UCSD-AML1 (cell line): ENCODE data around the gene PCBP1.
"Not testable (repeated sequence)": the region's sequence is repeated elsewhere in the genome, so short reads cannot be mapped to it uniquely, and the experiment has no call there.

Experiments
- DNase-seq: peaks from one replicate; lab custom pipeline; 2025; ENCODE audit not compliant: unreplicated experiment; lab: John Stamatoyannopoulos, UW

PCBP1 gene

DNA sequence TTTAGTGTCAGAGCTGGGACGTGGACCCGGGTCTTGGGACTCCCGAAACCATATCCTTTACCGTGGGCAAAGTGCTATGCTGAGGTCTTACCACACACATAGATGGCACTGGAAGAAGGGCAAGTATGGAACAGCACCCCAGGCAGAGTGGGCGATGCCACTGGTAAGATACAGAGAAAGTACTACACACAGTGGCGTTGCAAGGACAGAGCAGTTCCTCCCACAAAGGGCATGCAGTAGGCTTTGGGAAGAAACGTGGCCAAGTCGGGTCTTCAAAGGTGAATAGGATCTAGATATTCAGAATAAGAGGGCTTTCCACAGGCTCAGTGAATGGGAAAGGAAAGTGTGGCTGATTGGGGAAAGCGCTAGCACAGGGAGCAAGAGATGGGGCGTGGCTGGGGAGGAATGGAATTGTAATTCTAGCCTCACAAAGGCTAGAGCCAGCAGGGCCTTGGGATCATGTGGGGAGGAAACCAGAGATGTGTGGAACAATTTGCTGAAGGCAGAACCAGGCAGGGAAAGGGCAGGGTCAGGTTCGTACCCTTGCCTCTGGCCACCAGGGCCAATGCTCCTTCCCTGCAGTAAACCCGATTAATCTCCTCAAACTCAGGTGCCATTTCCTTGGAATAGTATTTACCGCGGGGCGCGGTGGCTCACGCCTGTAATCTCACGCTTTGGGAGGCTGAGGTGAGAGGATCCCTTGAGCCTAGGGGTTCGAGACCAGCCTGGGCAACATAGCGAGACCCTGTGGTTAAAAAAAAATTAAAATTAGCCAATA lies 36.0 kb downstream of the PCBP1 start:
- DNase-seq, result peak; percentile 63

DNA sequence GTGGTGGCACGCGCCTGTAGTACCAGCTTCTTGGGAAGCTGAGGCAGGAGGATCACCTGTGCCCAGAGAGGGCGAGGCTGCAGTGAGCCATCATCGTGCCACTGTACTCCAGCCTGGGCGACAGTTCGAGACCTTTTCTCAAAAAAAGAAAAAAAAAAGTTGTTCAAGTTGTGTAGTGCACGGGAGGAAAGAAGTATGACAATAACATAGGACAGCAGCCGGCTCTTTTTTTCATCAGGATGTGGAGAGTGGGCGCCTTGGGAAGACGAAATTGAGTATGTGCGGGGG lies 36.5 kb downstream of the PCBP1 start:
- no peak for DNase-seq

- DNase-seq, result peak; percentile 62
Observed at GRCh38 chr2:70124983-70125480, 37.8 kb downstream of the PCBP1 start.

GRCh38 chr2:70125498-70125898 lies 38.2 kb downstream of the PCBP1 start:
- no peak for DNase-seq

- DNase-seq, result no peak
Observed at GRCh38 chr2:70126413-70126812, 39.1 kb downstream of the PCBP1 start.

DNA sequence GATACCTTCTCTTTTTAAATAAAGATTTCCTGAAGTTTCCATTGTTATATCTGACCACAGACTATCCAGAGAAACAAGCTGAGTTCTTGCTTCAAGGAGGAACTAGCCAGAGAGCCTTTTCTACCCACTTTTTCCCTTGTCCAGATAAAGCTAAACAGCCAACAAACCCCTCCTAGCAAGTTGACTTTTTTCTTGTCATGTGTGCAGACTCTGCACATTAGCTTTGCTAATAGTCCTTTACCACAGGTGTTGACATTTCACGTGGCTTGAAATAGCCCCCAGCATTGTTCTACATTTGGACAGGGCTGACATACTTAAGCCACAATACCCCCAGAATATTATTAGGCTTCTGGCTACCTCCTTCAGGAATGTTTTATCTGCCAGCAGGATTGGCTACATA lies 40.7 kb downstream of the PCBP1 start:
- no peak for DNase-seq

DNA sequence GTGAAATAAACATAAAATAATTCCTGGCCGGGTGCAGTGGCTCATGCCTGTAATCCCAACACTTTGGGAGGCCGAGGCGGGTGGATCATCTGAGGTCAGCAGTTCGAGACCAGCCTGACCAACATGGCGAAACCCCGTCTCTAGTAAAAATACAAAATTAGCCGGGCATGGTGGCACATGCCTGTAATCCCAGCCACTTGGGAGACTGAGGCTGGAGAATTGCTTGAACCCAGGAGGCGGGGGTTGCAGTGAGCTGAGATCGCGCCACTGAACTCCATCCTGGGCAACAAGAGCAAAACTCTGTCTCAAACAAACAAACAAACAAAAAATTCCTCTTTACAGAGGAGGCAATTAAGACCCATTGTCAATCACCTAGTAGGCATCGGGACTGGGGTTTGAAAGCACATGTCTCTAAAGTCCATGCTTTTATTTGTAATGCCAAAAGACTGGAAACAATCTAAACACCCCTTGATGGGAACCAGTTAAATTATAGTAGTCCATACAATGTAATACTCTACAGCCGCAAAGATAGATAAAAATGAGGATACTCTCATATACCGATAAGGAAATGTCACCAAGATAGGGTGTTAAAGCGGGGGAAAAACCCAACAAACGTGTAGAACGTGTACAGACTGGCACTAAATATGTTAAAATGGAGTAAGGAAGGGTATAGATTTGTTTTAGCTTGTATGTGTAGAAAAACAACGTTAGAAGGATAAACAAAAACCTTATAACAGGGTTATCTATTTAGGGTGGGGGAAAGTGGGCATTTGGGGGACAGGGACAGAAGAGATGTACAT lies 44.3 kb downstream of the PCBP1 start:
- DNase-seq, result not testable (repeated sequence)

- DNase-seq, result peak; percentile 38
Observed at GRCh38 chr2:70132244-70133126, 45.2 kb downstream of the PCBP1 start.

DNA sequence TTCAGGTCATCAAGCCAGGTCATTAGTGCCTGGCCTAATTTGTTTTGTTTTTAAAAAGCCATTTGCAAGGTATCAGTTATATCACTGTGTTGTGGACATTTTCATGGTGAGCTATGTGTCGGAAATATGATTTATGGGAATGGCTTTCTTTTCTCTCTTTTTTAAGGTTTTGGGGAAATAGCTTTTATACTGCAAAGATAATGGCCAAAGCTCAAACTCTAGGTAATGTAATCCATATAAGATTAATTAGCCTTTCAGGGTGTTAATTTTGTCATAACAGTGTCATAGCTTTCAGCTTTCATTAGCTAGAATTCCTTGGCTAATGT lies 45.8 kb downstream of the PCBP1 start:
- DNase-seq, result no peak

- peak; percentile 50 for DNase-seq
Observed at GRCh38 chr2:70133491-70134322, 46.4 kb downstream of the PCBP1 start.

DNA sequence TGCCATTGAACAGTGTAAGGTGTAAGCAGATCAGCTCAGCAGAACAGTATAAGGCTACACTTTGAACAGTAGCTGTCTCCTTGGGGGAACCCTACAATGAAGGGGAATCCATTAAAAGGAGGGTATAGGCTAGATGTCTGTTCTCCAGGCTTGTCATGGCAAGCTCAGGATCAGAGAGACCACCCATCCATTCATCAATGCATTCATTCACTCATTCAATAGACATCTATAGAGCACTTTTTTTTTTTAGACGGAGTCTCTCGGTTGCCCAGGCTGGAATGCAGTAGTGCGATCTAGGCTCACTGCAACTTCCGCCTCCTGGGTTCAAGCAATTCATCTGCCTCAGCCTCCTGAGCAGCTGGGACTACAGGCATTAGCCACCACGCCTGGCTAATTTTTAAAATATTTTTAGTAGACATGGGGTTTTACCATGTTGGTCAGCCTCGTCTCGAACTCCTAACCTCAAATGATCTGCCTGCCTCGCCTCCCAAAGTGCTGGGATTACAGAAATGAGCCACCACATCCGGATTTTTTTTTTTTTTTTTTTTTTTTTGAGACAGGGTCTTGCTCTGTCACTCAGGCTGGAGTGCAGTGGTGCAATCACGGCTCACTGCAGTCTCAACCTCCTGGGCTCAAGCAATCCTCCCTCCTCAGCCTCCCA lies 47.2 kb downstream of the PCBP1 start:
- DNase-seq, result not testable (repeated sequence)
